Loucy (cell line): ENCODE results near the gene CHMP3.

ENCODE experiments used
- EZH2phosphoT487 ChIP-seq: fragments of 200-600 bp; IDR thresholded peaks from 2 replicates; pipeline ENCODE4 v1.6.1; 2018; ENCODE audit warnings: antibody characterized with exemption, mild to moderate bottlenecking, moderate library complexity, borderline replicate concordance
- TF ChIP-seq, protein P1 (sequence below): fragments of 200-600 bp; sonication (generic); conservative IDR thresholded peaks from 2 replicates; pipeline ENCODE4 v1.5.1; 2014; ENCODE audit warnings: mild to moderate bottlenecking, antibody characterized with exemption, low read length

- TF ChIP-seq, protein P1, sequence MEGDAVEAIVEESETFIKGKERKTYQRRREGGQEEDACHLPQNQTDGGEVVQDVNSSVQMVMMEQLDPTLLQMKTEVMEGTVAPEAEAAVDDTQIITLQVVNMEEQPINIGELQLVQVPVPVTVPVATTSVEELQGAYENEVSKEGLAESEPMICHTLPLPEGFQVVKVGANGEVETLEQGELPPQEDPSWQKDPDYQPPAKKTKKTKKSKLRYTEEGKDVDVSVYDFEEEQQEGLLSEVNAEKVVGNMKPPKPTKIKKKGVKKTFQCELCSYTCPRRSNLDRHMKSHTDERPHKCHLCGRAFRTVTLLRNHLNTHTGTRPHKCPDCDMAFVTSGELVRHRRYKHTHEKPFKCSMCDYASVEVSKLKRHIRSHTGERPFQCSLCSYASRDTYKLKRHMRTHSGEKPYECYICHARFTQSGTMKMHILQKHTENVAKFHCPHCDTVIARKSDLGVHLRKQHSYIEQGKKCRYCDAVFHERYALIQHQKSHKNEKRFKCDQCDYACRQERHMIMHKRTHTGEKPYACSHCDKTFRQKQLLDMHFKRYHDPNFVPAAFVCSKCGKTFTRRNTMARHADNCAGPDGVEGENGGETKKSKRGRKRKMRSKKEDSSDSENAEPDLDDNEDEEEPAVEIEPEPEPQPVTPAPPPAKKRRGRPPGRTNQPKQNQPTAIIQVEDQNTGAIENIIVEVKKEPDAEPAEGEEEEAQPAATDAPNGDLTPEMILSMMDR: no peak
- no peak for TF ChIP-seq EZH2phosphoT487
Measured at GRCh38 chr2:86491088-86491487, 72.2 kb downstream of the CHMP3 start.
